GM21360 (cell line): Measurements from ENCODE around the gene RAB7B.

ENCODE experiments used
- ATAC-seq: cut with Tn5 transposase; IDR thresholded peaks from one replicate; pipeline ENCODE4 v1.9.1; 2021; ENCODE audit warnings: mild to moderate bottlenecking, moderate library complexity; ENCODE audit not compliant: unreplicated experiment

RAB7B gene

GRCh38 chr1:205930195-205930577, 73.0 kb downstream of the RAB7B start:
- ATAC-seq: no peak

GRCh38 chr1:205929496-205930194, 73.5 kb downstream of the RAB7B start:
- ATAC-seq: no peak

- ATAC-seq: no peak
Observed at GRCh38 chr1:205928317-205928716, 74.9 kb downstream of the RAB7B start.

GRCh38 chr1:205927676-205928075, 75.5 kb downstream of the RAB7B start:
- no peak for ATAC-seq

- ATAC-seq: no peak
Observed at GRCh38 chr1:205927247-205927646, 75.9 kb downstream of the RAB7B start.
